IMR-90 (cell line): ENCODE results near the gene TECPR2. TPM values are rescaled to one million over a fixed set of nuclear protein-coding genes. Genes with fewer than 3 reads are reported as not detected.

Experiments used
- ATAC-seq: fragments of 200-7000 bp; cut with Tn5 transposase; 2 replicates; pipeline ENCODE4 v1.9.1; 2020; ENCODE audit warnings: low read depth, mild to moderate bottlenecking, moderate library complexity
- BruUV-seq: library from RNA; stranded (reverse); fragments of 400-500 nt; replicated peaks from 2 replicates; lab custom pipeline; 2021; lab: Mats Ljungman, UMichigan
- CTCF ChIA-PET: fragments of 300-600 bp; formaldehyde crosslinking; extraction: SDS; loops from one replicate; lab custom pipeline; 2021; ENCODE audit warnings: antibody characterized with exemption; lab: Yijun Ruan, JAX
- POLR2A ChIA-PET: fragments of 300-600 bp; sonication (Branson Sonifier 250); formaldehyde crosslinking; loops from one replicate; lab custom pipeline; 2022; ENCODE audit warnings: antibody characterized with exemption; ENCODE audit not compliant: unreplicated experiment; lab: Charles Lee
- DNase-seq: peaks from one replicate; pipeline ENCODE4 v3.0.0; 2013
- H2AFZ ChIP-seq: replicated peaks from 2 replicates; pipeline ENCODE3; 2013; ENCODE audit warnings: low read length, mild to moderate bottlenecking; ENCODE audit not compliant: poor library complexity
- H2AK5ac ChIP-seq: 2 replicates; pipeline ENCODE4 v1.6.1; 2013; ENCODE audit warnings: low read depth, low read length, inconsistent platforms
- H2AK9ac ChIP-seq: replicated peaks from 2 replicates; pipeline ENCODE3; 2013; ENCODE audit warnings: mild to moderate bottlenecking, low read depth, low read length, moderate library complexity; ENCODE audit not compliant: poor library complexity
- H2BK120ac ChIP-seq: 2 replicates; pipeline ENCODE4 v1.6.1; 2013; ENCODE audit warnings: low read depth, low read length, inconsistent platforms
- H2BK15ac ChIP-seq: 3 replicates; pipeline ENCODE4 v1.6.1; 2013; ENCODE audit warnings: low read depth, low read length, inconsistent platforms
- H2BK20ac ChIP-seq: 2 replicates; pipeline ENCODE4 v1.6.1; 2013; ENCODE audit warnings: low read depth, mild to moderate bottlenecking, inconsistent platforms, low read length, moderate library complexity
- H2BK5ac ChIP-seq: 2 replicates; pipeline ENCODE4 v1.6.1; 2013; ENCODE audit warnings: mild to moderate bottlenecking, low read depth, low read length, inconsistent platforms; ENCODE audit not compliant: poor library complexity, severe bottlenecking
- H3K14ac ChIP-seq: replicated peaks from 2 replicates; pipeline ENCODE4 v1.6.1; 2013; ENCODE audit warnings: low read depth, low read length, inconsistent platforms
- H3K18ac ChIP-seq: 2 replicates; pipeline ENCODE4 v1.6.1; 2013; ENCODE audit warnings: low read depth, low read length, control low read depth
- H3K23ac ChIP-seq: 2 replicates; pipeline ENCODE4 v1.6.1; 2013; ENCODE audit warnings: low read depth, low read length, inconsistent platforms
- H3K27ac ChIP-seq: 2 replicates; pipeline ENCODE4 v1.5.1; 2013; ENCODE audit warnings: mild to moderate bottlenecking, control low read depth, low read length; ENCODE audit not compliant: insufficient read depth
- H3K27me3 ChIP-seq: 2 replicates; pipeline ENCODE4 v1.6.1; 2013; ENCODE audit warnings: low read length; ENCODE audit not compliant: control insufficient read depth, insufficient read depth
- H3K36me3 ChIP-seq: 2 replicates; pipeline ENCODE4 v1.6.1; 2013; ENCODE audit warnings: low read length, mixed read lengths; ENCODE audit not compliant: control insufficient read depth, insufficient read depth
- H3K4ac ChIP-seq: 2 replicates; pipeline ENCODE4 v1.6.1; 2013; ENCODE audit warnings: low read depth, low read length, inconsistent platforms
- H3K4me1 ChIP-seq: 2 replicates; pipeline ENCODE4 v1.6.1; 2013; ENCODE audit warnings: low read length, mixed read lengths; ENCODE audit not compliant: control insufficient read depth, insufficient read depth
- H3K4me2 ChIP-seq: 2 replicates; pipeline ENCODE4 v1.6.1; 2013; ENCODE audit warnings: low read depth, mild to moderate bottlenecking, control low read depth, low read length, moderate library complexity
- H3K4me3 ChIP-seq: 2 replicates; pipeline ENCODE4 v1.5.1; 2013; ENCODE audit warnings: low read depth, mild to moderate bottlenecking, control low read depth, low read length, moderate library complexity; ENCODE audit not compliant: insufficient read depth
- H3K56ac ChIP-seq: 2 replicates; pipeline ENCODE4 v1.6.1; 2013; ENCODE audit warnings: low read length, inconsistent platforms; ENCODE audit not compliant: insufficient read depth; ENCODE audit errors: extremely low read depth
- H3K79me1 ChIP-seq, 2 experiments: 2 replicates each; pipeline ENCODE4 v1.6.1; 2013; ENCODE audit warnings: low read length in 2 of 2, inconsistent platforms in 1 of 2, low read depth in 1 of 2
- H3K9ac ChIP-seq: 2 replicates; pipeline ENCODE4 v1.6.1; 2013; ENCODE audit warnings: low read depth, low read length, control low read depth
- H3K9me1 ChIP-seq: 2 replicates; pipeline ENCODE4 v1.6.1; 2013; ENCODE audit warnings: low read length, inconsistent platforms; ENCODE audit not compliant: insufficient read depth
- H3K9me3 ChIP-seq: 2 replicates; pipeline ENCODE4 v1.6.1; 2013; ENCODE audit warnings: low read length; ENCODE audit not compliant: control insufficient read depth, insufficient read depth
- H4K20me1 ChIP-seq: 2 replicates; pipeline ENCODE4 v1.6.1; 2013; ENCODE audit warnings: low read length, inconsistent platforms; ENCODE audit not compliant: insufficient read depth
- H4K5ac ChIP-seq: 2 replicates; pipeline ENCODE4 v1.6.1; 2013; ENCODE audit warnings: mild to moderate bottlenecking, low read depth, low read length, control low read depth
- H4K8ac ChIP-seq, 2 experiments: 2 replicates each; pipeline ENCODE4 v1.6.1; 2013; ENCODE audit warnings: low read depth in 2 of 2, low read length in 2 of 2, control low read depth in 1 of 2, inconsistent platforms in 1 of 2
- H4K91ac ChIP-seq: 2 replicates; pipeline ENCODE4 v1.6.1; 2013; ENCODE audit warnings: low read depth, low read length, inconsistent platforms; ENCODE audit not compliant: insufficient read depth
- CEBPB ChIP-seq: IDR thresholded peaks from 2 replicates; pipeline ENCODE4 v1.6.1; 2012; ENCODE audit warnings: low read depth, low read length, improper control_type of control experiment
- CHD1 ChIP-seq: IDR thresholded peaks from 2 replicates; pipeline ENCODE4 v1.6.1; 2012; ENCODE audit warnings: low read depth, low read length, improper control_type of control experiment
- MAFK ChIP-seq: IDR thresholded peaks from 2 replicates; pipeline ENCODE4 v1.6.1; 2012; ENCODE audit warnings: low read depth, low read length, improper control_type of control experiment
- MXI1 ChIP-seq: IDR thresholded peaks from 2 replicates; pipeline ENCODE4 v1.6.1; 2012; ENCODE audit warnings: low read depth, mild to moderate bottlenecking, low read length, moderate library complexity, borderline replicate concordance
- POLR2A ChIP-seq: IDR thresholded peaks from 2 replicates; pipeline ENCODE4 v1.6.1; 2012; ENCODE audit warnings: mild to moderate bottlenecking, low read depth, low read length
- RCOR1 ChIP-seq: IDR thresholded peaks from 2 replicates; pipeline ENCODE4 v1.6.1; 2012; ENCODE audit warnings: mild to moderate bottlenecking, low read length, improper control_type of control experiment; ENCODE audit not compliant: insufficient replicate concordance
- RFX5 ChIP-seq: IDR thresholded peaks from 2 replicates; pipeline ENCODE4 v1.8.0; 2012; ENCODE audit warnings: low read depth, mild to moderate bottlenecking, low read length, moderate library complexity
- SMC3 ChIP-seq: fragments of 150-350 bp; IDR thresholded peaks from 2 replicates; pipeline ENCODE4 v1.6.1; 2016; ENCODE audit warnings: low read depth, mild to moderate bottlenecking, antibody characterized with exemption, low read length, moderate library complexity
- WGBS, 2 experiments: methylation state at CpG; one replicate each; pipeline versions ENCODE4 v1.1.5 to v1.1.7; 2013; ENCODE audit warnings: missing lambda C conversion rate in 2 of 2; ENCODE audit not compliant: insufficient read length in 1 of 2; ENCODE audit errors: extremely low coverage in 2 of 2; 5-methylcytosine and 5-hydroxymethylcytosine counted together
- dilution Hi-C: fragments of 300-500 bp; cut with HindIII; formaldehyde crosslinking; loops from one replicate; pipeline ENCODE4 v1.14.3; 2018; ENCODE audit warnings: low sequenced_read_pairs; ENCODE audit not compliant: unreplicated experiment
- in situ Hi-C: fragments of 300-500 bp; cut with MboI; formaldehyde crosslinking; loops from 3 replicates; pipeline ENCODE4 v1.14.3; 2019; ENCODE audit warnings: low sequenced_read_pairs, inconsistent platforms, mixed read lengths
- intact Hi-C: fragments of 100-400 bp; cut with micrococcal nuclease; formaldehyde crosslinking; loops from 2 replicates; pipeline ENCODE4 v1.10.0; 2022
- polyA plus RNA-seq, 3 experiments: library from polyadenylated mRNA; depleted of rRNA; stranded (reverse); fragments of >200 nt; gene quantifications; 2 replicates each; pipeline ENCODE4 v1.2.3, GENCODE V29; 2012; ENCODE audit warnings: low replicate concordance in 1 of 3
- total RNA-seq: library from RNA; depleted of rRNA; stranded (reverse); fragments of >200 nt; gene quantifications from 2 replicates; pipeline ENCODE4 v1.2.3, GENCODE V29; 2012
- TF ChIP-seq, protein P1 (sequence below): fragments of 150-350 bp; IDR thresholded peaks from 2 replicates; pipeline ENCODE4 v1.6.1; 2016; ENCODE audit warnings: low read depth, mild to moderate bottlenecking, low read length, moderate library complexity, borderline replicate concordance

Gene TECPR2
- total and polyA plus RNA-seq, 2 of the 4 experiments (the other 2 are of a cell fraction), result 9.5 to 11.7 TPM

DNA sequence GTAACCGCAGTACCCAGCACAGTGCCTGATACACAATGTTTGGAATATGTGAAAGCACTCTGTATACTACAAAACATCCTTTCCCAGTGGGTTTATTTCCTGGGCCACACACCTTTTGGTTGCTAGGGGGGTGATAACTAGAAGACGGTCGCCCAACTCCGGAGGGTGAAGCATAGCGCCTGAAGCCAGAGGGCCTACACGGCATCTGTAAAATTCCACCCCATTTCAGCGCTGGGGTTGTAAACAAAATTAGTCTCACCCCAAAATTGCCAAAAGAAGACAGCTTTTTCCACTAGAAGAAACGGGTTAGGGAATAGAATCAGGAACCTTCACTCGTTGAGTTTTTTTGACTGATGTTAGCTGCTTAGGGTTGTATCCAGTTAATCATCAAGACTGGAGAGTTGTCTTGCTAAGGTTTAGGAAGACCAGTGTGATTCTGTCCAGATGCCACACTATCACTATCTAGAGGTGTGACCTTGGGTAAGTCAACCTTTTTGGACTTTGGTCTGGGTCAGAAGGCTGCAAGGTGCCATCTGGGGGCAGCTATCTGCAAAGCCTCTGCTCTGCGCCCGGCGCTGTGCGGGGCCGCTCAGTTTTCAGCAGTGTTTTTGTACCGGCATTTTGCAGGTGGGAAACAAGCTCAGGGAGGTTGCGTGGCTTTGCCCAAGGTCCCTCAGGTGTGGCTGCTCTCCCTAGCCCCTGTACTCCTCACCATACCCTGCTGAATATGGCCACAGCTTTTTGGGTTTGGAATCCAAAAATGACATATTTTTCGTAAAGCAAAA, 41.9 kb upstream of the TECPR2 start:
- peaks cover under 1% of the 10 kb centered on the region; the same call in 1 of the 2 replicates for H3K36me3 ChIP-seq
- H3K4me1 ChIP-seq, result peaks cover 15% of the 10 kb centered on the region
- in situ Hi-C loops (loop anchor here (25.0 kb wide), 3 partner anchors 234 to 559 kb away; partner anchors contain the start of genes DYNC1H1, HSP90AA1 and PPP2R5C), dilution Hi-C loops (no loop called here), intact Hi-C loops (no loop called here)
- peak overlapping the region; percentile 94 for H3K9ac ChIP-seq
- no peak overlapping the region for H4K91ac ChIP-seq
- DNase-seq, result no peak
- no peak overlapping the region for H3K18ac ChIP-seq
- H4K8ac ChIP-seq, result peak overlapping the region; percentile 97 to 100
- ATAC-seq, result no peak
- H3K4me3 ChIP-seq, result peak overlapping the region; percentile 78; the same call in 1 of the 2 replicates
- peaks cover 19% of the 10 kb centered on the region for H3K9me1 ChIP-seq
- no peak overlapping the region; the same call in 1 of the 2 replicates for H3K27ac ChIP-seq
- peak overlapping the region; percentile 96 for H2AFZ ChIP-seq
- WGBS, 2 experiments, result no CpG with 5 or more reads among the region's 17 CpGs
- peak overlapping the region; percentile 96 for H2AK9ac ChIP-seq
- no peaks in the 10 kb centered on the region for H4K20me1 ChIP-seq
- H2AK5ac ChIP-seq, result peak overlapping the region; percentile 91
- peak overlapping the region; percentile 25 for H2BK5ac ChIP-seq
- H3K79me1 ChIP-seq, result peaks cover 14 to 35% of the 10 kb centered on the region in 2 experiments
- H2BK20ac ChIP-seq, result no peak overlapping the region
- ChIA-PET POLR2A (no interaction called here), CTCF (no interaction called here)
- no TSS peak for BruUV-seq
- H3K9me3 ChIP-seq, result no peaks in the 10 kb centered on the region
- no peaks in the 10 kb centered on the region for H3K27me3 ChIP-seq
- H3K4ac ChIP-seq, result peak overlapping the region; percentile 98
- H3K4me2 ChIP-seq, result peak overlapping the region; percentile 95
- peak overlapping the region; percentile 97; the same call in 1 of the 2 replicates for H3K23ac ChIP-seq
- peak overlapping the region; percentile 98; the same call in 1 of the 2 replicates for H3K14ac ChIP-seq
- no peak overlapping the region for H2BK120ac ChIP-seq
- no peak for TF ChIP-seq POLR2A
- no peak for TF ChIP-seq CEBPB
- TF ChIP-seq MXI1, result no peak
- TF ChIP-seq SMC3, result no peak
- no peak for TF ChIP-seq RCOR1
- TF ChIP-seq, protein P1, sequence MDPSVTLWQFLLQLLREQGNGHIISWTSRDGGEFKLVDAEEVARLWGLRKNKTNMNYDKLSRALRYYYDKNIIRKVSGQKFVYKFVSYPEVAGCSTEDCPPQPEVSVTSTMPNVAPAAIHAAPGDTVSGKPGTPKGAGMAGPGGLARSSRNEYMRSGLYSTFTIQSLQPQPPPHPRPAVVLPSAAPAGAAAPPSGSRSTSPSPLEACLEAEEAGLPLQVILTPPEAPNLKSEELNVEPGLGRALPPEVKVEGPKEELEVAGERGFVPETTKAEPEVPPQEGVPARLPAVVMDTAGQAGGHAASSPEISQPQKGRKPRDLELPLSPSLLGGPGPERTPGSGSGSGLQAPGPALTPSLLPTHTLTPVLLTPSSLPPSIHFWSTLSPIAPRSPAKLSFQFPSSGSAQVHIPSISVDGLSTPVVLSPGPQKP, result no peak
- TF ChIP-seq RFX5, result no peak
- TF ChIP-seq CHD1, result no peak
- no peak for TF ChIP-seq MAFK
- H3K56ac ChIP-seq, result no peak overlapping the region
- peak overlapping the region; percentile 95 for H4K5ac ChIP-seq
- H2BK15ac ChIP-seq, result no peak overlapping the region
